Chondrocyte (in vitro differentiated cells): ENCODE data around the gene RNF225. TPM values are rescaled to one million over a fixed set of nuclear protein-coding genes. Genes with fewer than 3 reads are reported as not detected.
"Not testable (repeated sequence)": the region's sequence is repeated elsewhere in the genome, so short reads cannot be mapped to it uniquely, and the experiment has no call there.

Experiments used
- DNase-seq: peaks from one replicate; pipeline ENCODE4 v3.0.0; 2021; ENCODE audit warnings: mixed read lengths, low spot score
- H3K27ac Mint-ChIP-seq: one replicate; pipeline ENCODE4 v1.8.0; 2021; ENCODE audit warnings: mild to moderate bottlenecking, moderate library complexity, mixed read lengths; ENCODE audit not compliant: unreplicated experiment
- H3K27me3 Mint-ChIP-seq: 2 replicates; pipeline ENCODE4 v1.8.0; 2021; ENCODE audit warnings: low read depth, mixed read lengths
- H3K36me3 Mint-ChIP-seq: 2 replicates; pipeline ENCODE4 v1.8.0; 2021; ENCODE audit warnings: low read depth, mixed read lengths
- H3K4me1 Mint-ChIP-seq: 2 replicates; pipeline ENCODE4 v1.8.0; 2021; ENCODE audit warnings: low read depth, mild to moderate bottlenecking, mixed read lengths
- H3K4me3 Mint-ChIP-seq: one replicate; pipeline ENCODE4 v1.8.0; 2021; ENCODE audit warnings: mild to moderate bottlenecking, moderate library complexity, mixed read lengths; ENCODE audit not compliant: unreplicated experiment
- H3K9me3 Mint-ChIP-seq: 2 replicates; pipeline ENCODE4 v1.8.0; 2021; ENCODE audit warnings: low read depth, mixed read lengths
- microRNA-seq: library from miRNA; unstranded; fragments of <30 nt; microRNA quantifications from one replicate; pipeline ENCODE4 v1.2.0, GENCODE V29; 2020; ENCODE audit warnings: borderline number of aligned reads
- total RNA-seq: library from RNA; stranded (reverse); gene quantifications from 3 replicates; pipeline ENCODE4 v1.2.1, GENCODE V29; 2021
- TF ChIP-seq, protein P1 (sequence below): fragments of 200-600 bp; sonication (generic); IDR thresholded peaks from 2 replicates; pipeline ENCODE4 v1.5.0; 2021; ENCODE audit warnings: antibody characterized with exemption, mild to moderate bottlenecking, moderate library complexity

Gene RNF225
- total RNA-seq, 1 donor from 2014 or later: not detected

- Mint-ChIP-seq H3K27ac (peak within 1 kb of the TSS; percentile 92), H3K36me3 (peaks cover 31% of the 10 kb centered on the region), H3K9me3 (peaks cover 33% of the 10 kb centered on the region)
Observed at GRCh38 chr19:58439576-58440554, 44.4 kb downstream of the RNF225 start, which contains the start of gene ZNF132. Gene ZNF132, minus strand, starts transcription at chr19:58440153. Its CDS starts 332 bp downstream, at chr19:58439821.

GRCh38 chr19:58440556-58440955 lies 45.1 kb downstream of the RNF225 start:
- peaks cover 15% of the 10 kb centered on the region for H3K4me1 Mint-ChIP-seq
- H3K27me3 Mint-ChIP-seq: peaks cover 2% of the 10 kb centered on the region
- H3K4me3 Mint-ChIP-seq: peak overlapping the region; percentile 80
- peaks cover 24% of the 10 kb centered on the region for H3K36me3 Mint-ChIP-seq
- peaks cover 28% of the 10 kb centered on the region for H3K9me3 Mint-ChIP-seq
- TF ChIP-seq, protein P1, sequence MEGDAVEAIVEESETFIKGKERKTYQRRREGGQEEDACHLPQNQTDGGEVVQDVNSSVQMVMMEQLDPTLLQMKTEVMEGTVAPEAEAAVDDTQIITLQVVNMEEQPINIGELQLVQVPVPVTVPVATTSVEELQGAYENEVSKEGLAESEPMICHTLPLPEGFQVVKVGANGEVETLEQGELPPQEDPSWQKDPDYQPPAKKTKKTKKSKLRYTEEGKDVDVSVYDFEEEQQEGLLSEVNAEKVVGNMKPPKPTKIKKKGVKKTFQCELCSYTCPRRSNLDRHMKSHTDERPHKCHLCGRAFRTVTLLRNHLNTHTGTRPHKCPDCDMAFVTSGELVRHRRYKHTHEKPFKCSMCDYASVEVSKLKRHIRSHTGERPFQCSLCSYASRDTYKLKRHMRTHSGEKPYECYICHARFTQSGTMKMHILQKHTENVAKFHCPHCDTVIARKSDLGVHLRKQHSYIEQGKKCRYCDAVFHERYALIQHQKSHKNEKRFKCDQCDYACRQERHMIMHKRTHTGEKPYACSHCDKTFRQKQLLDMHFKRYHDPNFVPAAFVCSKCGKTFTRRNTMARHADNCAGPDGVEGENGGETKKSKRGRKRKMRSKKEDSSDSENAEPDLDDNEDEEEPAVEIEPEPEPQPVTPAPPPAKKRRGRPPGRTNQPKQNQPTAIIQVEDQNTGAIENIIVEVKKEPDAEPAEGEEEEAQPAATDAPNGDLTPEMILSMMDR: no peak
- H3K27ac Mint-ChIP-seq: peak overlapping the region; percentile 92
- no peak for DNase-seq

More at GRCh38 chr19:58439576-58440554, 44.4 kb downstream of the RNF225 start, which contains the start of gene ZNF132:
- Mint-ChIP-seq H3K27me3 (peaks cover 2% of the 10 kb centered on the region), H3K4me1 (peaks cover 15% of the 10 kb centered on the region), H3K4me3 (peak within 1 kb of the TSS; percentile 80)
- TF ChIP-seq, protein P1: no peak
- DNase-seq: no peak

GRCh38 chr19:58442986-58443385 lies 47.5 kb downstream of the RNF225 start:
- H3K4me1 Mint-ChIP-seq: peaks cover 15% of the 10 kb centered on the region
- not testable (repeated sequence) for DNase-seq, H3K4me3 Mint-ChIP-seq, H3K27ac Mint-ChIP-seq, H3K36me3 Mint-ChIP-seq, H3K27me3 Mint-ChIP-seq
- H3K9me3 Mint-ChIP-seq: peaks cover 16% of the 10 kb centered on the region

Small RNAs within 50 kb of the gene (microRNA-seq; reads per million reads assigned to microRNA genes)
- not detected for gene MIR4754

Other genes starting within 250 kb of the RNF225 start
- 8.1 to 11.5 TPM (median 9.2 TPM) in 3 replicates for gene ZNF329, start 244.9 kb upstream of the RNF225 start, total RNA-seq
- gene ZNF274, start 212.6 kb upstream of the RNF225 start, total RNA-seq: 12.7 to 14.1 TPM (median 13.2 TPM) in 3 replicates
- gene ZNF544, start 166.7 kb upstream of the RNF225 start, total RNA-seq: 16.2 to 24.7 TPM (median 17.4 TPM) in 3 replicates
- 7.9 to 9.2 TPM (median 8.1 TPM) in 3 replicates for gene ZNF8, start 116.7 kb upstream of the RNF225 start, total RNA-seq
- gene ERVK3-1, start 90.3 kb upstream of the RNF225 start, total RNA-seq: 25.3 to 29.4 TPM (median 26.0 TPM) in 3 replicates
- 2.8 to 3.2 TPM (median 3.0 TPM) in 3 replicates for gene ZSCAN22, start 68.7 kb upstream of the RNF225 start, total RNA-seq
- 49.7 to 53.8 TPM (median 50.2 TPM) in 3 replicates for gene A1BG, start 42.2 kb upstream of the RNF225 start, total RNA-seq
- gene ZNF497, start 32.9 kb upstream of the RNF225 start, total RNA-seq: 0.65 to 0.69 TPM (median 0.68 TPM) in 3 replicates
- 2.0 to 3.5 TPM (median 2.5 TPM) in 3 replicates for gene ZNF837, start 14.6 kb upstream of the RNF225 start, total RNA-seq
- gene RPS5, start 8.4 kb upstream of the RNF225 start, total RNA-seq: 624 to 792 TPM (median 634 TPM) in 3 replicates
- 10.2 to 11.1 TPM (median 10.7 TPM) in 3 replicates for gene ZNF584, start 13.0 kb downstream of the RNF225 start, total RNA-seq
- gene ZNF132, start 44.5 kb downstream of the RNF225 start, total RNA-seq: 1.5 to 1.8 TPM (median 1.6 TPM) in 3 replicates
- 6.3 to 9.8 TPM (median 7.5 TPM) in 3 replicates for gene ZNF324B, start 56.0 kb downstream of the RNF225 start, total RNA-seq
- gene ZNF324, start 71.4 kb downstream of the RNF225 start, total RNA-seq: 10.8 to 12.6 TPM (median 11.3 TPM) in 3 replicates
- 9.3 to 12.2 TPM (median 9.5 TPM) in 3 replicates for gene ZNF446, start 80.7 kb downstream of the RNF225 start, total RNA-seq
- 4.7 to 9.5 TPM (median 9.3 TPM) in 3 replicates for gene SLC27A5, start 116.3 kb downstream of the RNF225 start, total RNA-seq
- 15.6 to 17.2 TPM (median 15.9 TPM) in 3 replicates for gene ZBTB45, start 124.2 kb downstream of the RNF225 start, total RNA-seq
- gene TRIM28, start 148.4 kb downstream of the RNF225 start, total RNA-seq: 215 to 286 TPM (median 228 TPM) in 3 replicates
- gene CHMP2A, start 159.4 kb downstream of the RNF225 start, total RNA-seq: 85.1 to 99.4 TPM (median 85.9 TPM) in 3 replicates
- gene UBE2M, start 163.0 kb downstream of the RNF225 start, total RNA-seq: 70.3 to 80.7 TPM (median 76.3 TPM) in 3 replicates
- 15.2 to 22.3 TPM (median 15.8 TPM) in 3 replicates for gene MZF1, start 177.7 kb downstream of the RNF225 start, total RNA-seq